OCI-LY1 (cell line): ENCODE results near the gene GUCA2A.

Experiments
- H2AFZ ChIP-seq: fragments of 200-600 bp; sonication (generic), shearing (Covaris generic); 2 replicates; pipeline ENCODE4 v1.6.0; 2014; ENCODE audit warnings: antibody characterized with exemption, mild to moderate bottlenecking, low read length
- H3F3A ChIP-seq: fragments of 200-600 bp; sonication (generic), shearing (Covaris generic); 2 replicates; pipeline ENCODE4 v1.6.0; 2014; ENCODE audit warnings: mild to moderate bottlenecking, antibody characterized with exemption, low read length, moderate library complexity; ENCODE audit not compliant: insufficient read depth
- H3K27ac ChIP-seq: fragments of 200-600 bp; sonication (generic); 2 replicates; pipeline ENCODE4 v1.5.1; 2014; ENCODE audit warnings: low read length, mixed run types, mild to moderate bottlenecking, low read depth; ENCODE audit not compliant: poor library complexity, severe bottlenecking
- H3K27me3 ChIP-seq: fragments of 200-600 bp; sonication (generic); 2 replicates; pipeline ENCODE4 v1.6.0; 2014; ENCODE audit warnings: antibody characterized with exemption, mild to moderate bottlenecking, low read length, moderate library complexity; ENCODE audit not compliant: insufficient read depth
- H3K36me3 ChIP-seq: fragments of 200-600 bp; sonication (generic); 2 replicates; pipeline ENCODE4 v1.6.1; 2014; ENCODE audit warnings: mild to moderate bottlenecking, antibody characterized with exemption, low read length, moderate library complexity, mixed read lengths; ENCODE audit not compliant: insufficient read depth
- H3K4me1 ChIP-seq: fragments of 200-600 bp; sonication (generic); 2 replicates; pipeline ENCODE4 v1.5.1; 2014; ENCODE audit warnings: mild to moderate bottlenecking, low read length, moderate library complexity; ENCODE audit not compliant: insufficient read depth, severe bottlenecking
- H3K4me2 ChIP-seq: fragments of 200-600 bp; sonication (generic), shearing (Covaris generic); 2 replicates; pipeline ENCODE4 v1.6.1; 2014; ENCODE audit warnings: low read length
- H3K4me3 ChIP-seq: fragments of 200-600 bp; sonication (generic); 2 replicates; pipeline ENCODE4 v1.5.1; 2014; ENCODE audit warnings: low read length, low read depth, mild to moderate bottlenecking, mixed read lengths; ENCODE audit not compliant: poor library complexity, severe bottlenecking
- H3K79me2 ChIP-seq: fragments of 200-600 bp; shearing (Covaris generic); 2 replicates; pipeline ENCODE4 v1.6.1; 2016; ENCODE audit warnings: mixed run types, low read length, mixed read lengths; ENCODE audit not compliant: insufficient read depth
- H3K9ac ChIP-seq: fragments of 200-600 bp; sonication (generic), shearing (Covaris generic); 2 replicates; pipeline ENCODE4 v1.6.1; 2014; ENCODE audit warnings: mild to moderate bottlenecking, low read length, mixed read lengths
- H3K9me2 ChIP-seq: fragments of 200-600 bp; sonication (generic), shearing (Covaris generic); 2 replicates; pipeline ENCODE4 v1.6.1; 2014; ENCODE audit warnings: low read depth, mild to moderate bottlenecking, low read length, mixed read lengths
- H3K9me3 ChIP-seq: fragments of 200-600 bp; shearing (Covaris generic); 2 replicates; pipeline ENCODE4 v1.6.1; 2014; ENCODE audit warnings: low read length, mixed read lengths
- H4K20me1 ChIP-seq: fragments of 200-600 bp; sonication (generic), shearing (Covaris generic); 2 replicates; pipeline ENCODE4 v1.6.0; 2016; ENCODE audit warnings: mild to moderate bottlenecking, low read length; ENCODE audit not compliant: insufficient read depth
- EZH2 ChIP-seq: fragments of 200-600 bp; sonication (generic), shearing (Covaris generic); IDR thresholded peaks from 2 replicates; pipeline ENCODE4 v1.8.0; 2017; ENCODE audit warnings: borderline replicate concordance, mixed run types, mild to moderate bottlenecking, antibody characterized with exemption, low read length, moderate library complexity, mixed read lengths
- TF ChIP-seq, protein P1 (sequence below): fragments of 200-600 bp; sonication (generic), shearing (Covaris generic); IDR thresholded peaks from 2 replicates; pipeline ENCODE4 v1.5.1; 2017; ENCODE audit warnings: mild to moderate bottlenecking, antibody characterized with exemption, low read length, moderate library complexity, mixed read lengths

The GUCA2A gene

GRCh38 chr1:42118125-42118524 is 46.4 kb downstream of the GUCA2A start:
- TF ChIP-seq, protein P1, sequence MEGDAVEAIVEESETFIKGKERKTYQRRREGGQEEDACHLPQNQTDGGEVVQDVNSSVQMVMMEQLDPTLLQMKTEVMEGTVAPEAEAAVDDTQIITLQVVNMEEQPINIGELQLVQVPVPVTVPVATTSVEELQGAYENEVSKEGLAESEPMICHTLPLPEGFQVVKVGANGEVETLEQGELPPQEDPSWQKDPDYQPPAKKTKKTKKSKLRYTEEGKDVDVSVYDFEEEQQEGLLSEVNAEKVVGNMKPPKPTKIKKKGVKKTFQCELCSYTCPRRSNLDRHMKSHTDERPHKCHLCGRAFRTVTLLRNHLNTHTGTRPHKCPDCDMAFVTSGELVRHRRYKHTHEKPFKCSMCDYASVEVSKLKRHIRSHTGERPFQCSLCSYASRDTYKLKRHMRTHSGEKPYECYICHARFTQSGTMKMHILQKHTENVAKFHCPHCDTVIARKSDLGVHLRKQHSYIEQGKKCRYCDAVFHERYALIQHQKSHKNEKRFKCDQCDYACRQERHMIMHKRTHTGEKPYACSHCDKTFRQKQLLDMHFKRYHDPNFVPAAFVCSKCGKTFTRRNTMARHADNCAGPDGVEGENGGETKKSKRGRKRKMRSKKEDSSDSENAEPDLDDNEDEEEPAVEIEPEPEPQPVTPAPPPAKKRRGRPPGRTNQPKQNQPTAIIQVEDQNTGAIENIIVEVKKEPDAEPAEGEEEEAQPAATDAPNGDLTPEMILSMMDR: no peak
- no peak for TF ChIP-seq EZH2
- H3K4me1 ChIP-seq: no peaks in the 10 kb centered on the region
- H3K9me3 ChIP-seq: no peaks in the 10 kb centered on the region
- no peaks in the 10 kb centered on the region for H3F3A ChIP-seq
- no peaks in the 10 kb centered on the region for H3K27me3 ChIP-seq
- H3K79me2 ChIP-seq: no peaks in the 10 kb centered on the region
- no peak overlapping the region for H3K4me3 ChIP-seq
- no peaks in the 10 kb centered on the region for H4K20me1 ChIP-seq
- H3K9ac ChIP-seq: no peak overlapping the region
- H3K9me2 ChIP-seq: no peaks in the 10 kb centered on the region
- H3K4me2 ChIP-seq: no peak overlapping the region
- no peak overlapping the region for H3K27ac ChIP-seq
- H2AFZ ChIP-seq: no peak overlapping the region
- no peaks in the 10 kb centered on the region for H3K36me3 ChIP-seq

GRCh38 chr1:42117214-42117613 is 47.3 kb downstream of the GUCA2A start:
- H3F3A ChIP-seq: no peaks in the 10 kb centered on the region
- no peaks in the 10 kb centered on the region for H3K9me3 ChIP-seq
- no peak overlapping the region for H3K4me2 ChIP-seq
- H3K36me3 ChIP-seq: no peaks in the 10 kb centered on the region
- TF ChIP-seq EZH2: no peak
- TF ChIP-seq, protein P1: no peak
- no peak overlapping the region for H3K9ac ChIP-seq
- H4K20me1 ChIP-seq: no peaks in the 10 kb centered on the region
- no peak overlapping the region for H2AFZ ChIP-seq
- no peaks in the 10 kb centered on the region for H3K79me2 ChIP-seq
- H3K27me3 ChIP-seq: no peaks in the 10 kb centered on the region
- no peak overlapping the region for H3K27ac ChIP-seq
- H3K9me2 ChIP-seq: no peaks in the 10 kb centered on the region
- no peaks in the 10 kb centered on the region for H3K4me1 ChIP-seq
- H3K4me3 ChIP-seq: no peak overlapping the region

DNA sequence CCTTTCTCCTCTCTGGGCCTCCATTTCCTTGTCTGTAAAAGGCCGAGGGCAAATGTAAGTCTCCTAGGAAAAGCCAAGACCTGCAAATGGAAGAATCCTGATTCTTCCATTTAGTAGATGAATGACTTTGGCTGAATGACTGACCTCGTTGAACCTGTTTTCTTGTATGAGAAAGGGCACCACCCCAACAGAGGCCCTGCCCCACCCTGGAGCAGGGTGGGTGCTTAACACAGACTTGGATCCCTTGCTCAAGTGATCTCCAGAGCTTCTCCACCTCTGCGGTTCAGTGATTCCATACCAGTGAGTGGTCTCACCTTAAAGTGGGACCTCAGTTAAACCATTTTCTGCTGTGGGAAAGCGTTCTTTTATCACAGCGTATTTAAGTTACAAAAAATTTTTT is 50.3 kb downstream of the GUCA2A start:
- TF ChIP-seq, protein P1: no peak
- no peak for TF ChIP-seq EZH2
- H3K9me2 ChIP-seq: no peaks in the 10 kb centered on the region
- no peaks in the 10 kb centered on the region for H3K9me3 ChIP-seq
- H3K27me3 ChIP-seq: no peaks in the 10 kb centered on the region
- no peaks in the 10 kb centered on the region for H3K36me3 ChIP-seq
- H3K79me2 ChIP-seq: no peaks in the 10 kb centered on the region
- no peak overlapping the region for H3K27ac ChIP-seq
- no peak overlapping the region for H3K4me2 ChIP-seq
- H2AFZ ChIP-seq: no peak overlapping the region
- H3K4me3 ChIP-seq: no peak overlapping the region
- H4K20me1 ChIP-seq: no peaks in the 10 kb centered on the region
- no peaks in the 10 kb centered on the region for H3F3A ChIP-seq
- H3K9ac ChIP-seq: no peak overlapping the region
- H3K4me1 ChIP-seq: no peaks in the 10 kb centered on the region
